Activated T-cell treated with anti-CD3 and anti-CD28 coated beads, Interleukin-2, amount 50 U/mL, for 1 hour (primary cell): Measurements from ENCODE around the gene ARSH.
"Not testable (repeated sequence)": the region's sequence is repeated elsewhere in the genome, so short reads cannot be mapped to it uniquely, and the experiment has no call there.

Source experiments
- DNase-seq: peaks from one replicate; pipeline ENCODE4 v3.0.0-alpha.2; 2020

Gene ARSH

GRCh38 chrX:3044671-3045070, 38.3 kb downstream of the ARSH start:
- no peak for DNase-seq

- no peak for DNase-seq
These were observed 40.2 kb downstream of the ARSH start for GRCh38 chrX:3046253-3047240.

GRCh38 chrX:3050523-3051175, 44.3 kb downstream of the ARSH start:
- DNase-seq, result not testable (repeated sequence)

- DNase-seq, result no peak
These were observed 46.5 kb downstream of the ARSH start for GRCh38 chrX:3052860-3053259.

GRCh38 chrX:3066555-3066954, 60.2 kb downstream of the ARSH start:
- no peak for DNase-seq

GRCh38 chrX:3075959-3076358, 69.6 kb downstream of the ARSH start:
- no peak for DNase-seq

- no peak for DNase-seq
These were observed 70.2 kb downstream of the ARSH start for GRCh38 chrX:3076416-3076991.
